HEK293T (cell line): Measurements from ENCODE around the gene CBLN3.

Experiments used
- BHLHE40 ChIP-seq: fragments of 450-650 bp; IDR thresholded peaks from 2 replicates; pipeline ENCODE4 v1.6.1; 2016; ENCODE audit warnings: mild to moderate bottlenecking, moderate library complexity, borderline replicate concordance
- ELF4 ChIP-seq: fragments of 450-650 bp; IDR thresholded peaks from 2 replicates; pipeline ENCODE4 v1.6.1; 2017; ENCODE audit warnings: antibody characterized with exemption
- FOXA1 ChIP-seq: fragments of 450-650 bp; IDR thresholded peaks from 2 replicates; pipeline ENCODE4 v1.6.1; 2016; ENCODE audit warnings: mild to moderate bottlenecking
- LEF1 ChIP-seq: fragments of 450-650 bp; IDR thresholded peaks from 2 replicates; pipeline ENCODE4 v1.6.1; 2017; ENCODE audit warnings: mild to moderate bottlenecking, borderline replicate concordance
- SP1 ChIP-seq: fragments of 450-650 bp; IDR thresholded peaks from 2 replicates; pipeline ENCODE4 v1.6.1; 2017
- TARDBP ChIP-seq: fragments of 450-650 bp; IDR thresholded peaks from 2 replicates; pipeline ENCODE4 v1.6.1; 2016
- ZNF384 ChIP-seq: fragments of 450-650 bp; IDR thresholded peaks from 2 replicates; pipeline ENCODE4 v1.6.1; 2016

GRCh38 chr14:24440606-24441399, 11.3 kb upstream of the CBLN3 start:
- no peak for TF ChIP-seq BHLHE40
- TF ChIP-seq SP1, result no peak
- no peak for TF ChIP-seq ELF4
- TF ChIP-seq TARDBP, result no peak
- no peak for TF ChIP-seq FOXA1
- TF ChIP-seq ZNF384, result no peak
- TF ChIP-seq LEF1, result no peak
